Smooth muscle cell (in vitro differentiated cells): Measurements from ENCODE around the gene YWHAB. TPM values are rescaled to one million over a fixed set of nuclear protein-coding genes. Genes with fewer than 3 reads are reported as not detected.

ENCODE experiments used
- DNase-seq: peaks from one replicate; lab custom pipeline; 2025; ENCODE audit not compliant: unreplicated experiment; lab: John Stamatoyannopoulos, UW
- H2AFZ ChIP-seq: fragments of 200-600 bp; sonication (generic); 2 replicates; pipeline ENCODE4 v1.6.0; 2016; ENCODE audit warnings: antibody characterized with exemption, low read depth, mild to moderate bottlenecking
- H3F3A ChIP-seq: fragments of 200-600 bp; sonication (generic); 2 replicates; pipeline ENCODE4 v1.6.0; 2017; ENCODE audit warnings: antibody characterized with exemption, low read depth
- H3K27ac ChIP-seq: fragments of 200-600 bp; sonication (generic); 2 replicates; pipeline ENCODE4 v1.5.1; 2016; ENCODE audit warnings: low read depth, mild to moderate bottlenecking
- H3K27me3 ChIP-seq: fragments of 200-600 bp; sonication (generic); 2 replicates; pipeline ENCODE4 v1.6.1; 2016; ENCODE audit warnings: low read depth, mild to moderate bottlenecking
- H3K36me3 ChIP-seq: fragments of 200-600 bp; sonication (generic); 2 replicates; pipeline ENCODE4 v1.5.1; 2016; ENCODE audit warnings: low read depth
- H3K4me1 ChIP-seq: fragments of 200-600 bp; sonication (generic); 2 replicates; pipeline ENCODE4 v1.5.1; 2016; ENCODE audit warnings: low read depth
- H3K4me2 ChIP-seq: fragments of 200-600 bp; sonication (generic); 2 replicates; pipeline ENCODE4 v1.6.0; 2016; ENCODE audit warnings: mild to moderate bottlenecking
- H3K4me3 ChIP-seq: fragments of 200-600 bp; sonication (generic); 2 replicates; pipeline ENCODE4 v1.5.1; 2016; ENCODE audit warnings: mild to moderate bottlenecking
- H3K79me2 ChIP-seq: fragments of 200-600 bp; sonication (generic); 2 replicates; pipeline ENCODE4 v1.6.0; 2016; ENCODE audit warnings: low read depth, mild to moderate bottlenecking
- H3K9ac ChIP-seq: fragments of 200-600 bp; sonication (generic); 2 replicates; pipeline ENCODE4 v1.6.0; 2016; ENCODE audit warnings: low read depth
- H3K9me3 ChIP-seq: fragments of 200-600 bp; sonication (generic); replicated peaks from 2 replicates; pipeline ENCODE4 v1.5.1; 2016; ENCODE audit warnings: low read depth
- H4K20me1 ChIP-seq: fragments of 200-600 bp; sonication (generic); 2 replicates; pipeline ENCODE4 v1.6.0; 2016; ENCODE audit warnings: low read depth
- WGBS: methylation state at CpG from one replicate; pipeline ENCODE4 v1.1.7; 2016; ENCODE audit warnings: low lambda C conversion rate; 5-methylcytosine and 5-hydroxymethylcytosine counted together
- polyA plus RNA-seq: library from polyadenylated mRNA; unstranded; fragments of >200 nt; fragmentation: Nextera tagmentation; extraction: Ambion mirVana; gene quantifications from 2 replicates; pipeline ENCODE4 v1.2.1, GENCODE V29; 2016
- total RNA-seq: library from RNA; depleted of rRNA; stranded (reverse); fragments of >200 nt; gene quantifications from 2 replicates; pipeline ENCODE4 v1.2.3, GENCODE V29; 2014
- TF ChIP-seq, protein P1 (sequence below): fragments of 200-600 bp; sonication (generic); IDR thresholded peaks from 2 replicates; pipeline ENCODE4 v1.5.1; 2017; ENCODE audit warnings: borderline replicate concordance, mild to moderate bottlenecking, antibody characterized with exemption; ENCODE audit not compliant: insufficient read depth, poor library complexity, severe bottlenecking

YWHAB gene
- total and polyA plus RNA-seq, 2 experiments from 2014 or later, result 99.8 to 226 TPM

- Histone ChIP-seq H3K4me3 (no peak overlapping the region), H3K4me1 (no peaks in the 10 kb centered on the region), H3K27me3 (no peaks in the 10 kb centered on the region), H4K20me1 (no peaks in the 10 kb centered on the region), H3K9ac (no peak overlapping the region), H3K4me2 (no peak overlapping the region), H3K9me3 (no peaks in the 10 kb centered on the region), H3K27ac (no peak overlapping the region), H3K36me3 (no peaks in the 10 kb centered on the region), H2AFZ (no peak overlapping the region), H3F3A (no peaks in the 10 kb centered on the region), H3K79me2 (no peaks in the 10 kb centered on the region)
- DNase-seq, result no peak
- TF ChIP-seq, protein P1, sequence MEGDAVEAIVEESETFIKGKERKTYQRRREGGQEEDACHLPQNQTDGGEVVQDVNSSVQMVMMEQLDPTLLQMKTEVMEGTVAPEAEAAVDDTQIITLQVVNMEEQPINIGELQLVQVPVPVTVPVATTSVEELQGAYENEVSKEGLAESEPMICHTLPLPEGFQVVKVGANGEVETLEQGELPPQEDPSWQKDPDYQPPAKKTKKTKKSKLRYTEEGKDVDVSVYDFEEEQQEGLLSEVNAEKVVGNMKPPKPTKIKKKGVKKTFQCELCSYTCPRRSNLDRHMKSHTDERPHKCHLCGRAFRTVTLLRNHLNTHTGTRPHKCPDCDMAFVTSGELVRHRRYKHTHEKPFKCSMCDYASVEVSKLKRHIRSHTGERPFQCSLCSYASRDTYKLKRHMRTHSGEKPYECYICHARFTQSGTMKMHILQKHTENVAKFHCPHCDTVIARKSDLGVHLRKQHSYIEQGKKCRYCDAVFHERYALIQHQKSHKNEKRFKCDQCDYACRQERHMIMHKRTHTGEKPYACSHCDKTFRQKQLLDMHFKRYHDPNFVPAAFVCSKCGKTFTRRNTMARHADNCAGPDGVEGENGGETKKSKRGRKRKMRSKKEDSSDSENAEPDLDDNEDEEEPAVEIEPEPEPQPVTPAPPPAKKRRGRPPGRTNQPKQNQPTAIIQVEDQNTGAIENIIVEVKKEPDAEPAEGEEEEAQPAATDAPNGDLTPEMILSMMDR, result no peak
- 80% methylated on average over 4 of the region's 4 CpGs for WGBS
These were observed 37.1 kb upstream of the YWHAB start for GRCh38 chr20:44848254-44849015.

DNA sequence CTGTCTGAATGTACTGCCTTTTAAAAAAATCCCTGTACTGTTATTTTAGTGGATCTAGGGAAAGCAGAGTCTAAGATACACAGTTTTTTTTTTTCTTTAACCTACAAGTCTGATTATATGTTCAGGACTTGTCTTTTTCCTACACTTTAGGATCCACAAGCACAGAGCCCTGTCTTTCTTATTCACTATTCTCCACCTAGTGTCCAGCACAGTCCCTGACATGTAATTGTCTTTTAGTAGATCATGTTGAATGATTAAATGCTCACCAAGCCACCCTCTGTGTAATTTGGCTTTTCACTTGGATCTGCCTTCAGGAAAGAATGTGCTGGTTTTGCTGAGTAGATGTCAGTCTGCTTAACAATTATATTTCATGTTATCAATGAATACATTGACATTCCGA lies 35.8 kb upstream of the YWHAB start:
- Histone ChIP-seq H3K4me3 (no peak overlapping the region), H3K79me2 (no peaks in the 10 kb centered on the region), H3K27ac (no peak overlapping the region), H3K27me3 (no peaks in the 10 kb centered on the region), H4K20me1 (no peaks in the 10 kb centered on the region), H3K9ac (no peak overlapping the region), H3K4me2 (no peak overlapping the region), H3F3A (no peaks in the 10 kb centered on the region), H3K9me3 (no peaks in the 10 kb centered on the region), H2AFZ (no peak overlapping the region), H3K36me3 (no peaks in the 10 kb centered on the region), H3K4me1 (no peaks in the 10 kb centered on the region)
- TF ChIP-seq, protein P1, result no peak
- DNase-seq, result no peak
- WGBS, result 83% methylated on average over 1 of the region's 1 CpG

DNA sequence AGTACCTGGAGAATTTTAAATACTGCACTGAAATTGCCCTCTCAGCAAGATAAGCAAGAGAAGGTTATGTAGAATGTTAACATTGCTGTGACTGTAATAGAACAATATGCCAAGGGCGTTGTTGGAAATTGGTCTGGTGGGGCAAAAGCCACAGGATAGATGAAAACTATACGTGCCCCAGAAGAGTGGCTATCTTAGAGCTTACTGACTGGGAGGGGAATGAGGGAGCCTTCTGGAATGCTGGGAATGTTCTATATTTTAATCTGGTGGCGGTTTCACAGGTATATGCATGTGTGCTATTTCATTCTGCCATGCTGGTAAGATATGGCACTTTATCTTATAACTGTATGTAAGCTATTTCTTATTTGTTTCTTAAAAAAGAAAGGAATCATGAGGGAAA lies 35.2 kb upstream of the YWHAB start:
- no peak for DNase-seq
- Histone ChIP-seq H3K27ac (no peak overlapping the region), H2AFZ (no peak overlapping the region), H3K79me2 (no peaks in the 10 kb centered on the region), H3K9ac (no peak overlapping the region), H4K20me1 (no peaks in the 10 kb centered on the region), H3K4me3 (no peak overlapping the region), H3K27me3 (no peaks in the 10 kb centered on the region), H3K36me3 (no peaks in the 10 kb centered on the region), H3K4me2 (no peak overlapping the region), H3K4me1 (no peaks in the 10 kb centered on the region), H3F3A (no peaks in the 10 kb centered on the region), H3K9me3 (no peaks in the 10 kb centered on the region)
- WGBS, result 60% methylated on average over 3 of the region's 3 CpGs
- TF ChIP-seq, protein P1, result no peak

- no peak for DNase-seq
- WGBS, result 89% methylated on average over 1 of the region's 1 CpG
- H3K36me3 ChIP-seq, result no peaks in the 10 kb centered on the region
- H4K20me1 ChIP-seq, result no peaks in the 10 kb centered on the region
- no peak overlapping the region for H3K27ac ChIP-seq
- H3K4me3 ChIP-seq, result no peak overlapping the region
- no peaks in the 10 kb centered on the region for H3K79me2 ChIP-seq
- H3K4me1 ChIP-seq, result no peaks in the 10 kb centered on the region
- no peak overlapping the region for H3K4me2 ChIP-seq
- no peaks in the 10 kb centered on the region for H3K9me3 ChIP-seq
- TF ChIP-seq, protein P1, result no peak
- H3F3A ChIP-seq, result no peaks in the 10 kb centered on the region
- no peak overlapping the region for H2AFZ ChIP-seq
- no peak overlapping the region for H3K9ac ChIP-seq
- H3K27me3 ChIP-seq, result no peaks in the 10 kb centered on the region
These were observed 34.7 kb upstream of the YWHAB start for GRCh38 chr20:44850837-44851236.
